T-cell (primary cell): ENCODE data around the gene MICALL2. TPM values are rescaled to one million over a fixed set of nuclear protein-coding genes. Genes with fewer than 3 reads are reported as not detected.

Experiments used
- ATAC-seq, 4 experiments: fragments of 200-7000 bp in 3 of 4; fragments of 150-1000 bp in 1 of 4; cut with Tn5 transposase; replicated peaks in 1 of 4; 1 replicate in 3 of 4; 2 replicates in 1 of 4; pipeline ENCODE4 v1.10.0; 2021; ENCODE audit warnings: moderate library complexity in 3 of 4, mild to moderate bottlenecking in 2 of 4, moderate number of reproducible peaks in 1 of 4
- CTCF ChIA-PET, 2 donors: fragments of 300-600 bp; sonication (Branson Sonifier 250); formaldehyde crosslinking; loops; one replicate each; lab custom pipeline; 2022; ENCODE audit warnings: antibody characterized with exemption in 2 of 2; lab: Charles Lee
- POLR2A ChIA-PET, 2 donors: fragments of 300-600 bp; sonication (Branson Sonifier 250); formaldehyde crosslinking; loops; one replicate each; lab custom pipeline; 2022; ENCODE audit warnings: antibody characterized with exemption in 2 of 2; lab: Charles Lee
- DNase-seq, 35 experiments: peaks; one replicate each; pipeline versions ENCODE4 v3.0.0 to v3.0.0-alpha.2; 2013 to 2023
- H3K27ac ChIP-seq: one replicate; pipeline ENCODE4 v1.5.1; 2013; ENCODE audit warnings: low read length
- H3K27me3 ChIP-seq, 2 experiments: replicated peaks in 1 of 2; 1 replicate in 1 of 2; 2 replicates in 1 of 2; pipeline versions ENCODE4 v1.6.1 to v1.7.0; 2013; ENCODE audit warnings: low read length in 1 of 2, mixed read lengths in 1 of 2; ENCODE audit not compliant: control insufficient read depth in 2 of 2, insufficient read depth in 2 of 2; ENCODE audit errors: extremely low read depth in 1 of 2
- H3K36me3 ChIP-seq, 2 donors: 1 replicate in 1 of 2; 2 replicates in 1 of 2; pipeline versions ENCODE4 v1.6.1 to v1.7.0; 2013; ENCODE audit warnings: low read length in 1 of 2; ENCODE audit not compliant: control insufficient read depth in 2 of 2, insufficient read depth in 1 of 2; ENCODE audit errors: extremely low read depth in 1 of 2
- H3K4me1 ChIP-seq, 2 experiments: 1 replicate in 1 of 2; 2 replicates in 1 of 2; pipeline versions ENCODE4 v1.6.1 to v1.7.0; 2013; ENCODE audit warnings: low read length in 2 of 2, mixed read lengths in 1 of 2; ENCODE audit not compliant: insufficient read depth in 2 of 2, control insufficient read depth in 1 of 2; ENCODE audit errors: extremely low read depth in 1 of 2
- H3K4me3 ChIP-seq, 2 donors: 1 replicate in 1 of 2; 2 replicates in 1 of 2; pipeline versions ENCODE4 v1.5.1 to v1.7.0; 2013; ENCODE audit warnings: mild to moderate bottlenecking in 2 of 2, low read length in 1 of 2, moderate library complexity in 1 of 2; ENCODE audit not compliant: control insufficient read depth in 1 of 2; ENCODE audit errors: extremely low read depth in 1 of 2
- H3K9me3 ChIP-seq: 2 replicates; pipeline ENCODE4 v1.7.0; 2013
- H3K27ac Mint-ChIP-seq, 2 donors: one replicate each; pipeline ENCODE4 v1.8.0; 2020 to 2021; ENCODE audit warnings: mild to moderate bottlenecking in 2 of 2, mixed read lengths in 2 of 2
- H3K27me3 Mint-ChIP-seq, 2 donors: one replicate each; pipeline ENCODE4 v1.8.0; 2021 to 2022; ENCODE audit warnings: mixed read lengths in 2 of 2
- H3K36me3 Mint-ChIP-seq: one replicate; pipeline ENCODE4 v1.8.0; 2021; ENCODE audit warnings: mixed read lengths
- H3K4me1 Mint-ChIP-seq, 3 donors: one replicate each; pipeline ENCODE4 v1.8.0; 2020 to 2022; ENCODE audit warnings: mixed read lengths in 3 of 3, mild to moderate bottlenecking in 1 of 3
- H3K4me3 Mint-ChIP-seq, 3 donors: one replicate each; pipeline ENCODE4 v1.8.0; 2020 to 2022; ENCODE audit warnings: mild to moderate bottlenecking in 3 of 3, mixed read lengths in 3 of 3, moderate library complexity in 3 of 3
- H3K9me3 Mint-ChIP-seq, 3 donors: one replicate each; pipeline ENCODE4 v1.8.0; 2020 to 2022; ENCODE audit warnings: mixed read lengths in 3 of 3
- WGBS: methylation state at CpG from one replicate; pipeline ENCODE4 v1.1.5; 2013; ENCODE audit warnings: missing lambda C conversion rate; ENCODE audit not compliant: insufficient coverage; 5-methylcytosine and 5-hydroxymethylcytosine counted together
- total RNA-seq, 35 experiments: library from RNA in 6 of 35; stranded (reverse) in 6 of 35; fragments of 120-200 nt in 1 of 35; gene quantifications; one replicate each; pipeline versions ENCODE4 v1.2.1 to v1.2.4 and lab custom pipeline; 2013 to 2026

MICALL2 gene
- total RNA-seq, 5 donors from 2014 or later (not counting 1 experiment from before 2014, with no cell fraction given), result 2.1 to 5.5 (median 3.2) TPM

DNA sequence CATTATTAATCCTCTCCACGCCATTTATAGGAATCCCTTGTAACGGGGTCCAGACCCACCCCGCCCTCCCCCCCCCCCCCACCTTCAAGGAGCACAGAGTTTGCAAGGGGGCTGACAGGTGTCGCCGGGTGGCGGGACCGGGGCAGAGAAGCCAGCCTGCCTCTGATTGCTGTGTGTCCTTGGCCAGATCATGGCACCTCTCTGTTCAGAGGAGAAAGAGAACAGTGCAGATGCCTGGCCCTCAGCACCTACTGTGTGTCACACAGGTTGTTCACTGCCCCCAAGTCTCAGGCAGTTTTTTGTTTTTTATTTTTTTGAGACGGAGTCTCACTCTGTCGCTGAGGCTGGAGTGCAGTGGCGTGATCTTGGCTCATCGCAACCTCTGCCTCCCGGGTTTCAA, 5.4 kb upstream of the MICALL2 start:
- Mint-ChIP-seq H3K27ac (no peak overlapping the region), H3K27me3 (no peaks in the 10 kb centered on the region), H3K4me3 (no peak overlapping the region), H3K36me3 (no peaks in the 10 kb centered on the region), H3K4me1 (peaks cover 13 to 18% (median 13%) of the 10 kb centered on the region in 3 donors), H3K9me3 (no peaks in the 10 kb centered on the region)
- ChIA-PET CTCF (no interaction called here), POLR2A (no interaction called here)
- H3K4me1 ChIP-seq, result peaks cover 0 to 15% of the 10 kb centered on the region in 2 experiments
- no peak overlapping the region for H3K27ac ChIP-seq
- H3K36me3 ChIP-seq, result peaks cover 0 to 4% of the 10 kb centered on the region in 2 donors
- 80% methylated on average over 5 of the region's 12 CpGs for WGBS
- DNase-seq, result no peak
- no peak overlapping the region for H3K4me3 ChIP-seq
- H3K9me3 ChIP-seq, result no peaks in the 10 kb centered on the region
- ATAC-seq, result no peak
- H3K27me3 ChIP-seq, result no peaks in the 10 kb centered on the region

- CTCF ChIA-PET, result no interaction called here
- Histone ChIP-seq H3K27me3 (no peaks in the 10 kb centered on the region), H3K9me3 (no peaks in the 10 kb centered on the region), H3K4me3 (no peak overlapping the region), H3K4me1 (peaks cover 2 to 19% of the 10 kb centered on the region in 2 experiments), H3K27ac (no peak overlapping the region), H3K36me3 (no peaks in the 10 kb centered on the region)
- WGBS, result 93% methylated on average over 12 of the region's 18 CpGs
- Mint-ChIP-seq H3K4me1 (peaks cover 13 to 18% (median 13%) of the 10 kb centered on the region in 3 donors), H3K9me3 (no peaks in the 10 kb centered on the region), H3K27me3 (no peaks in the 10 kb centered on the region), H3K27ac (no peak overlapping the region), H3K4me3 (no peak overlapping the region), H3K36me3 (no peaks in the 10 kb centered on the region)
- POLR2A ChIA-PET, result no interaction called here
- DNase-seq (no peak), ATAC-seq (no peak)
Measured at GRCh38 chr7:1463676-1464223, 4.5 kb upstream of the MICALL2 start.

DNA sequence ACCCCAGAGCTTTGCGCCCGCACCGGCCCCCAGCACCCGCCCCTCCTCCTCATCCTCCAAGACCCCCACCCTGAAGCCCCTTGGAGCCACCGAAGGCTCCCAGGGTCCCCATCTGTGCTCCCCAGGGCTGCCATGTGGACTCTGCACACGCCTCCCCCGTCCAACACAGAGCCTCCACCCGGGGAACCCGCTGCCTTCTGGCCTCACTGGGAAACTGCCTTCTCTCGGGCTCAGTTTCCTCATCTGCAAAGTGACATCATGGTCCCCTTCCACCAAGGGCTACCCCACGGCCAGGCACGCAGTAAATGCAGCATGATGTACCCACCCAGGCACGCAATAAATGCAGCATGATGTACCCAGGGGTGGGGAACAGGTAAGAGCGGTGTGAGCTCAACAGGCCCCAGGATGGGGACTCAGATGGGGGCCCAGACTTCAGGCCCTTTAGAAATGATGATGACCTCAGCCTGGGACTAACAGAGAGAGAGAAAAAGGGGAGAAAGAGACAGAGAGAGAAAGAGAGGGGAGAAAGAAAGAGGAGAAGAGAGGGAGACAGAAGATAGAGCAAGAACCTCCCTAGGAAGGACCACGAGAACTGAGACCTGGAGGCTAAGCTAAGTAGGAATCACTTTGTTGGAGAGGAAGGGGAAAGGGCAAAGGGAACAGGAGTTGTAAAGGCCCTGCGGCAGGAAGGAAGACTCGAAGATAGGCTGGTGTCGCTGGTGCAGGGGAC, 2.5 kb upstream of the MICALL2 start:
- Histone ChIP-seq H3K36me3 (no peaks in the 10 kb centered on the region), H3K9me3 (no peaks in the 10 kb centered on the region), H3K27me3 (peaks cover 0 to 7% of the 10 kb centered on the region in 2 experiments), H3K4me1 (peaks cover 7 to 32% of the 10 kb centered on the region in 2 experiments), H3K27ac (no peak overlapping the region), H3K4me3 (no peak overlapping the region)
- ChIA-PET CTCF (interaction anchor here in 1 of 2 donors (2.3 kb wide), 1 partner anchor 12 kb away, joined by 6 read pairs; no protein-coding TSS in a partner anchor), POLR2A (interaction anchor here in 1 of 2 donors (0.5 kb wide), 1 partner anchor 25 kb away, joined by 4 read pairs; no protein-coding TSS in a partner anchor)
- no peaks in the 10 kb centered on the region for H3K27me3 Mint-ChIP-seq
- no peaks in the 10 kb centered on the region for H3K36me3 Mint-ChIP-seq
- H3K4me3 Mint-ChIP-seq, result peak overlapping the region in 2 of 3 donors; percentile 12 to 24
- ATAC-seq, result no peak
- WGBS, result 77% methylated on average over 16 of the region's 18 CpGs
- H3K27ac Mint-ChIP-seq, result peak overlapping the region; percentile 47 to 75
- H3K9me3 Mint-ChIP-seq, result no peaks in the 10 kb centered on the region
- DNase-seq, result no peak
- peaks cover 19 to 24% (median 22%) of the 10 kb centered on the region in 3 donors for H3K4me1 Mint-ChIP-seq

DNA sequence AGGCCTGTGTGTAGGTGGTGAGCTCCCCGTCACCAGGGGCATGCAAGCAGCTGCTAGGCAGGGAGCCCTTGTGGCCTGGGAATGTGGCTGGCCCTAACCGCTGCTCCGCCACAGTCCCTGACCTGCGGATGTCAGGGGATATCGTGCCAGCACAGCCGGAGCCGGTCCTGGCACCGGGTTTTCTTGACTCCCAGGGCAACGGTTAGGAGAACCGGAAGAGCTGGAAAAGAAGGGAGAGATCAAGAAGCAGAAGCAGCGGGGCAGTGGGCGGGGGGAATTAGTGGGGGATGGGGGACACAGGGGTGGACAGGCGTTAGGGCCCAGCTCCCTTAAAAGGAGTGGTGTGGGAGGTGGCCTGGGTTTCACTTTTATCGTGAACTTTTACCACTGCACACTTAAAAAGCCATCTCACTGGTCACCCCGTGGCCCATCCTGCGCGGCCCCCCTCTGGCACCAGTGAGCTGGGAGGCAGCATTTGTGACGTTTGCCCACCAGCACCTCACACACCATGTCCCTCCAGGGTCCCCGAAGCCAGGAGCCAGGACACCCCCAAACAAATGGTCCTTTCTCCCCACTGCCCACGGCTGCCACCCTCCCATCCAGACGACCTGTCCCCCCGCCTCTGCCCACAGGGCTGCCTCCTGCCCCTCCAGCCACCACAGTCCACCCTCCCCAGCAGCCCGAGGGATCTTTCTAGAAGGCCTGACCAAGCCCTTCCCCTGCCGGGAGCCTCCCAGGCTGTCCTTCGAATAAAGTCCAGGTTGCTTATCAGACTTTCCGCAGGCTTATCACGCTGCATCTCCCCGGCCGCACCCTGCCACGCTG, 1.8 kb upstream of the MICALL2 start:
- 64% methylated on average over 24 of the region's 30 CpGs for WGBS

DNA sequence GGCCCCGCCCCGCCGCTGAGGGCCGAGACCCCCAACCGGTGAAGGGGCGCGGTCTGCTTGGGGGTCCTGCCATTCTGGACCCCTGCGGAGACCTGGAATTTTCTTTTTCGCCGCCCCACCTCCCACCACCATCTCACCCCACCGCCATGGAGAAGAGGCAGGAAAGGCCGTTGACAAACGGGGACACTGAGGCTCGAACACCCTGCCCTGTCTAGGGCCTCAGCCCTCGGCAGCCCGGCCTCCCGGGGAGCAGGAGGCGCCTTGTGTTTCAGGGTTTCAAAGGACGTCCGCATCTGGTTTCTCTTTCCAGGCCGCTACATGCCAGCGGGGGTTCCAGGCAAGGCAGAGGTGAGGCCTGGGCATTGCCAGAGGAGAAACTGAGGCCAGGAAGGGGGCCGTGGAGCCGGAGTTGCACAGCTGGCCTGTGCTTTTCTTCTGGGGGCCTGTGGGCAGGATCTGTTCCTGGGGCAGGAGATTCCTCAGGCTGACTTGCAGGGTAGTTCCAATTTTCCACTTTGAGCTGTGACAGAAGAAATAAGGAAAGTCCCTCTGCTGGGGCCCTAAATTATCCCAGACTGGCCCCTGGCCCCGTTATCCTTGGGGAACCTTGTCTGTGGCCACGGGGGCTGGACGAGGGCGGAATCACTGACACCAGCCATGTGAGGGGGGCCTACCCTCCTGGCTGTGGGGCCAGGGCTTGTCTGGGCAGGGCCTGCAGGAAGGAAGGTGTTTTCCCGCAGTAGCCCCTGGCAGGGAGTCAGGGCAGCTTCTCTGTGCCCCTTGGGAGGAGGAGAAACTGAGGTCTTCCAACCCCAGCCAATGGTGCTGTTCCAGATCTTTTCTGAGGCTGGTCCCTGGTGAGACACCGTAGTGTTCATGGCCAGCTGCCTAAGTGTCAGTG, 900 bp upstream of the MICALL2 start:
- peak overlapping the region; percentile 39 to 61 for H3K27ac Mint-ChIP-seq
- Histone ChIP-seq H3K36me3 (no peaks in the 10 kb centered on the region), H3K27ac (peak overlapping the region; percentile 41), H3K4me1 (peaks cover 7 to 32% of the 10 kb centered on the region in 2 experiments), H3K4me3 (peak overlapping the region; percentile 46 to 63), H3K27me3 (peaks cover 0 to 15% of the 10 kb centered on the region in 2 experiments), H3K9me3 (no peaks in the 10 kb centered on the region)
- H3K4me3 Mint-ChIP-seq, result peak overlapping the region; percentile 66 to 69 (median 68)
- no peaks in the 10 kb centered on the region for H3K9me3 Mint-ChIP-seq
- DNase-seq, result peak in 9 of 35 experiments; percentile 8 to 28 (median 12)
- WGBS, result 23% methylated on average over 23 of the region's 30 CpGs
- ATAC-seq, result no peak
- POLR2A ChIA-PET, result no interaction called here
- H3K36me3 Mint-ChIP-seq, result no peaks in the 10 kb centered on the region
- CTCF ChIA-PET, result interaction anchor here (0.5 to 2.3 kb wide), 4 partner anchors 14 to 1309 kb away, joined by 3 to 6 read pairs (median 3); no protein-coding TSS in a partner anchor
- H3K27me3 Mint-ChIP-seq, result no peaks in the 10 kb centered on the region
- H3K4me1 Mint-ChIP-seq, result peaks cover 19 to 24% (median 22%) of the 10 kb centered on the region in 3 donors

More for the DNA sequence above, 1.8 kb upstream of the MICALL2 start:
- Mint-ChIP-seq H3K4me3 (peak overlapping the region in 2 of 3 donors; percentile 12 to 17), H3K36me3 (no peaks in the 10 kb centered on the region), H3K27ac (peak overlapping the region in 1 of 2 donors; percentile 75), H3K4me1 (peaks cover 19 to 24% (median 22%) of the 10 kb centered on the region in 3 donors), H3K9me3 (no peaks in the 10 kb centered on the region), H3K27me3 (no peaks in the 10 kb centered on the region)
- ATAC-seq (no peak), DNase-seq (peak in 1 of 35 experiments; percentile 14)
- CTCF ChIA-PET, result interaction anchor here (0.6 to 2.3 kb wide), 2 partner anchors 13 to 1310 kb away, joined by 3 to 6 read pairs; no protein-coding TSS in a partner anchor
- peaks cover 0 to 10% of the 10 kb centered on the region in 2 experiments for H3K27me3 ChIP-seq
- POLR2A ChIA-PET, result interaction anchor here in 1 of 2 donors (0.5 kb wide), 1 partner anchor 25 kb away, joined by 4 read pairs; no protein-coding TSS in a partner anchor
- H3K4me3 ChIP-seq, result no peak overlapping the region
- no peak overlapping the region for H3K27ac ChIP-seq
- no peaks in the 10 kb centered on the region for H3K36me3 ChIP-seq
- peaks cover 7 to 32% of the 10 kb centered on the region in 2 experiments for H3K4me1 ChIP-seq
- no peaks in the 10 kb centered on the region for H3K9me3 ChIP-seq
